ENCODE measurements around the gene GPR17. TPM values are rescaled to one million over a fixed set of nuclear protein-coding genes. Genes with fewer than 3 reads are reported as not detected.

GPR17 gene
- total RNA-seq, 1 experiment from 2014 or later, result 1.0 TPM

DNA sequence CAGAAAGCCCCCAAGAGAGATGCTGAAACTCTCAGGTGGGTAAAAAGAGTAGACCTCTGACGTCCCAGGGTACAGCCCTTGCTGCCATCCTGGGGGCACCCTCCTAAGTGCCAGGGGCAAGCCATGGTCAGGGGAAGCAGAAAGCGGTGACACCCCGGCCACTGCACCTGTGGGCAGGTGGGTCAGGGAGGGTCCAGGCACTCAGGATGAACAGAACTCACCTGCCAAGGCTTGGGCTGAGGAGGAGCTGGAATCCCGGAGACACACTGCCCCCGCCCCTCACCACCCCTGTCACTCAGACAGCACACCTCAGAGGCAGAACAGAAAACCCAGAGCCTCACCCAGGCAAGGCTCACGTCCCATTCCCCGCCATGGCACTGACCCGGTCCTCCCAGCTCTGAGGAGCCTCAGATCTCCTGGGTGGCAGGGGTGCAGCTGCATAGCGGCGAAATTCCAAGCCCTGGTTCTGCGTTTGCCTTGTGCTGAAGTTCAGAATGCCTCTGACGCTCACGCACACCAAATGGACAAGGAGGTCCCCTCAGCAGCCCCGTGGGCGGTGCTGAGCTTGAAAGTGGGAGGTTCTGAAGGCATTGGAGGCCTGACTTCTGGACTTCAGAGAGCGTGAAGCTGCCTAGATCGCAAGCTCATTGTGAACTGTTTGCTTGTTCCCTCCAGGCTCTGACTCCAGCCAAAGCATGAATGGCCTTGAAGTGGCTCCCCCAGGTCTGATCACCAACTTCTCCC lies 4.3 kb downstream of the GPR17 start:
- Histone ChIP-seq H3K27me3 (ENCODE audit: low read length) (no peaks in the 10 kb centered on the region), H3K36me3 (ENCODE audit: low read depth, low read length) (no peaks in the 10 kb centered on the region), H3K9ac (ENCODE audit: low read length) (no peak overlapping the region), H3K4me2 (ENCODE audit: low read length) (no peak overlapping the region), H3F3A (ENCODE audit: low read length, unreplicated experiment) (no peaks in the 10 kb centered on the region), H3K4me1 (ENCODE audit: insufficient read depth, low read length) (peaks cover 30% of the 10 kb centered on the region), H3K4me3 (ENCODE audit: low read length) (no peak overlapping the region), H3K79me2 (ENCODE audit: low read length) (no peaks in the 10 kb centered on the region), H4K20me1 (ENCODE audit: low read length) (no peaks in the 10 kb centered on the region), H3K27ac (ENCODE audit: low read length) (no peak overlapping the region), H3K9me3 (ENCODE audit: low read length) (no peaks in the 10 kb centered on the region), H3K9me2 (replicated peaks; ENCODE audit: low read length) (no peaks in the 10 kb centered on the region), H2AFZ (ENCODE audit: low read length) (no peak overlapping the region)
- DNase-seq, result no peak
- intact Hi-C loops (cut with micrococcal nuclease), result no loop called here
- BruUV-seq (replicated peaks), result no TSS peak
- no peak for ATAC-seq
- POLR2A ChIA-PET (ENCODE audit: unreplicated experiment), result interaction anchor here (0.6 kb wide), 1 partner anchor 151 kb away, joined by 7 read pairs; no protein-coding TSS in a partner anchor
- CTCF ChIA-PET, result interaction anchor here (2.3 kb wide), 1 partner anchor 59 kb away, joined by 17 read pairs; no protein-coding TSS in a partner anchor
- no peak for TF ChIP-seq EZH2 (IDR thresholded peaks at IDR 0.05; ENCODE audit: low read length, unreplicated experiment)
- TF ChIP-seq EZH2phosphoT487 (IDR thresholded peaks at IDR 0.05; ENCODE audit: borderline replicate concordance, low read length), result no peak
- TF ChIP-seq, protein P1, sequence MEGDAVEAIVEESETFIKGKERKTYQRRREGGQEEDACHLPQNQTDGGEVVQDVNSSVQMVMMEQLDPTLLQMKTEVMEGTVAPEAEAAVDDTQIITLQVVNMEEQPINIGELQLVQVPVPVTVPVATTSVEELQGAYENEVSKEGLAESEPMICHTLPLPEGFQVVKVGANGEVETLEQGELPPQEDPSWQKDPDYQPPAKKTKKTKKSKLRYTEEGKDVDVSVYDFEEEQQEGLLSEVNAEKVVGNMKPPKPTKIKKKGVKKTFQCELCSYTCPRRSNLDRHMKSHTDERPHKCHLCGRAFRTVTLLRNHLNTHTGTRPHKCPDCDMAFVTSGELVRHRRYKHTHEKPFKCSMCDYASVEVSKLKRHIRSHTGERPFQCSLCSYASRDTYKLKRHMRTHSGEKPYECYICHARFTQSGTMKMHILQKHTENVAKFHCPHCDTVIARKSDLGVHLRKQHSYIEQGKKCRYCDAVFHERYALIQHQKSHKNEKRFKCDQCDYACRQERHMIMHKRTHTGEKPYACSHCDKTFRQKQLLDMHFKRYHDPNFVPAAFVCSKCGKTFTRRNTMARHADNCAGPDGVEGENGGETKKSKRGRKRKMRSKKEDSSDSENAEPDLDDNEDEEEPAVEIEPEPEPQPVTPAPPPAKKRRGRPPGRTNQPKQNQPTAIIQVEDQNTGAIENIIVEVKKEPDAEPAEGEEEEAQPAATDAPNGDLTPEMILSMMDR (conservative IDR thresholded peaks at IDR 0.05; ENCODE audit: low read depth, low read length), result peak; percentile 12; the same call in 1 of the 2 replicates

DNA sequence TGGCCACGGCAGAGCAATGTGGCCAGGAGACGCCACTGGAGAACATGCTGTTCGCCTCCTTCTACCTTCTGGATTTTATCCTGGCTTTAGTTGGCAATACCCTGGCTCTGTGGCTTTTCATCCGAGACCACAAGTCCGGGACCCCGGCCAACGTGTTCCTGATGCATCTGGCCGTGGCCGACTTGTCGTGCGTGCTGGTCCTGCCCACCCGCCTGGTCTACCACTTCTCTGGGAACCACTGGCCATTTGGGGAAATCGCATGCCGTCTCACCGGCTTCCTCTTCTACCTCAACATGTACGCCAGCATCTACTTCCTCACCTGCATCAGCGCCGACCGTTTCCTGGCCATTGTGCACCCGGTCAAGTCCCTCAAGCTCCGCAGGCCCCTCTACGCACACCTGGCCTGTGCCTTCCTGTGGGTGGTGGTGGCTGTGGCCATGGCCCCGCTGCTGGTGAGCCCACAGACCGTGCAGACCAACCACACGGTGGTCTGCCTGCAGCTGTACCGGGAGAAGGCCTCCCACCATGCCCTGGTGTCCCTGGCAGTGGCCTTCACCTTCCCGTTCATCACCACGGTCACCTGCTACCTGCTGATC lies 4.9 kb downstream of the GPR17 start:
- DNase-seq, result no peak
- POLR2A ChIA-PET (ENCODE audit: unreplicated experiment), result interaction anchor here (0.6 kb wide), 1 partner anchor 151 kb away, joined by 7 read pairs; no protein-coding TSS in a partner anchor
- BruUV-seq (replicated peaks), result no TSS peak

More for the DNA sequence above, 4.9 kb downstream of the GPR17 start:
- no peaks in the 10 kb centered on the region for H3K36me3 ChIP-seq (ENCODE audit: low read depth, low read length)
- no peak overlapping the region for H3K4me3 ChIP-seq (ENCODE audit: low read length)
- no peaks in the 10 kb centered on the region for H3K9me2 ChIP-seq (replicated peaks; ENCODE audit: low read length)
- H3F3A ChIP-seq (ENCODE audit: low read length, unreplicated experiment), result no peaks in the 10 kb centered on the region
- no peak for ATAC-seq
- no peak overlapping the region for H3K4me2 ChIP-seq (ENCODE audit: low read length)
- no peak overlapping the region for H3K9ac ChIP-seq (ENCODE audit: low read length)
- no peaks in the 10 kb centered on the region for H3K79me2 ChIP-seq (ENCODE audit: low read length)
- H3K9me3 ChIP-seq (ENCODE audit: low read length), result no peaks in the 10 kb centered on the region
- TF ChIP-seq EZH2 (IDR thresholded peaks at IDR 0.05; ENCODE audit: low read length, unreplicated experiment) (no peak), EZH2phosphoT487 (IDR thresholded peaks at IDR 0.05; ENCODE audit: borderline replicate concordance, low read length) (no peak)
- TF ChIP-seq, protein P1 (conservative IDR thresholded peaks at IDR 0.05; ENCODE audit: low read depth, low read length), result no peak
- H3K4me1 ChIP-seq (ENCODE audit: insufficient read depth, low read length), result peaks cover 30% of the 10 kb centered on the region
- H4K20me1 ChIP-seq (ENCODE audit: low read length), result no peaks in the 10 kb centered on the region
- intact Hi-C loops (cut with micrococcal nuclease), result no loop called here
- H3K27me3 ChIP-seq (ENCODE audit: low read length), result no peaks in the 10 kb centered on the region
- CTCF ChIA-PET, result interaction anchor here (2.3 kb wide), 1 partner anchor 60 kb away, joined by 17 read pairs; no protein-coding TSS in a partner anchor
- H3K27ac ChIP-seq (ENCODE audit: low read length), result no peak overlapping the region
- H2AFZ ChIP-seq (ENCODE audit: low read length), result no peak overlapping the region

Measured in PC-3 (cell line).